Stromal cell of bone marrow (primary cell): Measurements from ENCODE around the gene ACR.

Experiments
- DNase-seq: peaks from one replicate; pipeline ENCODE4 v3.0.0-alpha.2; 2012; ENCODE audit warnings: low read depth

ACR gene

GRCh38 chr22:50737728-50738648, at the start of gene ACR:
Gene ACR, plus strand, starts transcription at chr22:50738204. Its CDS starts 32 bp downstream, at chr22:50738236.
- DNase-seq: no peak

DNA sequence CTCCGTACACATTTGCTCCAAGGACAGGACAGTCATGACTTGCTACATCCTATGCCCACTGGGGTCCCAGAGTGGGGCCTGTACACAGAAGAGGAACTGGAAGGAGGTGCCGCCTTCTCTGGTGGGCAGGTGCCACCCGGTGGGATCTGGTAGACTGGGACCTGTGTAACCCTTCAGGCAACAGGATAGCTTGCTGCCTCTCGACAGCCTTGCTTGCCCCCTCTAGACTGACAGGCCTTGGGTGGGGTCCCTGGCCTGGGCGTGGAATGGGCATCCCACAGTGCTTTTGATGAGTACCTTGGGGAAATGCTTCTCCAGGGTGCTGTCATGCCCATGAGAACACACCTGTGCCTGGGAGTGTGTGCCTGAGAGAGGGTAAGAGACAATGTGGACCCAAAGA, 49.6 kb upstream of the ACR start:
- no peak for DNase-seq

DNA sequence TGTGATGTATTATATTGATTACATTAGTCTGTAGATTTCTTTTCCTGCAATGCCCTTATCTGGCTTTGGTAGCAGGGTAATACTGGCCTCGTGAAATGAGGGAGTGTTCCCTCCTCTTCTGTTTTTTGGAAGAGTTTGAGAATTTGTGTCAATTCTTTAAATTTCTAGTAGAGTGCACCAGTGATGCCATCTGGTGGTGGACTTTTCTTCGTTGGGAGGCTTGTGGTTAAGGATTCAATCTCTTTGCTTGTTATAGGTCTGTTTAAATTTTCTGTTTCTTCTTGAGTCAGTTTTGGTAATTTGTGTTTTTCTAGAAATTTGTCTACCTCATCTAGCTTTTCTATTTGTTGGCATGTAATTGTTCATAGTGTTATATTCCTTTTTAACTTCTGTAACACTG, 46.5 kb upstream of the ACR start:
- DNase-seq: peak; percentile 29

GRCh38 chr22:50693462-50693861, 44.5 kb upstream of the ACR start:
- DNase-seq: no peak

DNA sequence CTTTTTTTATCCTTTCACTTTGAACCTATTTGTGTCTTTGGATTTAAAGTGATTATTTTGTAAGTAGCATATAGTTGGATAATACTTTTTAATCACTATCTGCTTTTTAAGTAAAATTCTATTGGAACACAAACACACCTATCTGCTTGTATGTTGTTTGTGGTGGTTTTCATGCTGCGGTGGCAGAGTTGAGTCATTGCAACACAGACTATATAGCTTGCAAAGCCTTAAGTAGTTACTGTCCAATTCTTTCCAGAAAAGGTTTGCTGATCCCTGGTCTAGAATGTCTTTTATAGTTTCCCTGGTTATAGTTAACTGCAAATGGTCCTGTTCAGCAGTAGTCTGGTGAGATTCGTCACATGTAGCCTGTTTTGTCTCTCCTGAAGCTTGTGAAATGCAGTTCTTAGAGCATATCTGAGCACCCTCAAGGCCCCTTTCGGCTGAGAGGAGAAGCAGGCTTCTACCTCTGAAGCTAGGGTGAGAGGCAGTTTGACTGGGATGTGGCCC, 43.9 kb upstream of the ACR start:
- no peak for DNase-seq

DNA sequence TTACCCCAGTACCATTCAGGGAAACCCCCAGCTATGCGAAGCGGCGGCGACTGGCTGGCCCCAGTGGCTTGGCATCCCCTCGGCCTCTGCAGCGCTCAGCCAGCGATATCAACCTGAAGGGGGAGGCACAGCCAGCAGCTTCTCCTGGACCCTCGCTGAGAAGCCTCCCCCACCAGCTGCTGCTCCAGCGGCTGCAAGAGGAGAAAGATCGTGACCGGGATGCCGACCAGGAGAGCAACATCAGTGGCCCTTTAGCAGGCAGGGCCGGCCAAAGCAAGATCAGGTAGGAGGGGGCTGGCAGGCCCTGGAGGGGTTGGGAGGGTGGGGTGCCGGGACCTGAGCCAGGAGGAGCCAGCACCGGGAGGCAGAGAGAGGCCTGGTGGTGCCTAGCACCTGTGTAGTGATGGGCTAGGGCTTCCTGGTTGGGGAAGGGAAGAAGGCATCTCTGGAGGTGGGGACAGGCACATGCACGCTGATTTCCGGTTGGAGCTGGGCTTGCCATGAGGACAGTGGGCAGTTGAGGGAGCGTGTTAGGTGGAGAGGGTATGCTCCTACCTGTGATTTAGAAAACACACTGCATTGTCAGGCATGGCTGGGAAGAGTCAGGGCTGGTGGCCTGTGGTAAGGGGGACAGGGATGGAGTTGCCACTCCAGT, 43.1 kb upstream of the ACR start:
- no peak for DNase-seq

DNA sequence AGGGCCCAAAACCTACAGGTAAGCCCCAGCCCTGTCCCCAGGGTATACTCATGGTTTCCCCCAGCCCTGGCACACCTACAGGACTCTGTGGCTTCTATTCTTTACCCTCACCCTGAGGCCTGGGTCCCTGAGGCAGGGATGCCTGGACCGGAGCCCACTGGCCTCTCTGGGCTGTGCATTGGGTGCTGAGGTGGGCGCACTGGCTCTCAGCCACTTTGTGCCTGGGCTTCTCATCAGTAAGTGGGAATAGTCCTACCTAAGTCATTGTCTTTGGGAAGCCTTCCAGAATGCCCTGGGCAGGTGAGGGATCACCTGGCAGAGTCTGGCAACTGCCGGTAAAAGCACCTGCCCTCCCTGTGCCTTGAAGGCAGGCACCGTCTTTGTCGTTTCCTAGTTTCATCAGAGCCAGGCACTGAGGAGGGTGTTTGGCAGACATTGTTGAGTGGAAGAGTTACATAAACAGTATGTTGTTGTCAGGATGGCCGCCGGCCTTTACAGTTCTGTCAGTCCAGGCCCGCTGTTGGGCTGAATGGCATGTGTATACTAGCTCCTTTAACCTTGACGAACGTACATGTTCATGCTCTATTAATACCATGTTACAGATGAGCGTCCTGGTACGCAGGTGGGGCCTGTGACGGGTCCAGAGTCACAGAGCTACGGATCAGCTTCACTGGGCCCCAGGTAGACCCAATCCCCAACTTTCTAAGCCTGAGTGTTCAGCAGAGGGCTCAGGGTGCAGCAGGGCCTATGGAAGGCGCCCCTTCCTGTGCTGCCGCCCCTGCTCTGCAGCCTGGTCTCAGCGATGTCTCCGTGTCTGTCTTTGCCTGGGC, 42.4 kb upstream of the ACR start:
- no peak for DNase-seq

DNA sequence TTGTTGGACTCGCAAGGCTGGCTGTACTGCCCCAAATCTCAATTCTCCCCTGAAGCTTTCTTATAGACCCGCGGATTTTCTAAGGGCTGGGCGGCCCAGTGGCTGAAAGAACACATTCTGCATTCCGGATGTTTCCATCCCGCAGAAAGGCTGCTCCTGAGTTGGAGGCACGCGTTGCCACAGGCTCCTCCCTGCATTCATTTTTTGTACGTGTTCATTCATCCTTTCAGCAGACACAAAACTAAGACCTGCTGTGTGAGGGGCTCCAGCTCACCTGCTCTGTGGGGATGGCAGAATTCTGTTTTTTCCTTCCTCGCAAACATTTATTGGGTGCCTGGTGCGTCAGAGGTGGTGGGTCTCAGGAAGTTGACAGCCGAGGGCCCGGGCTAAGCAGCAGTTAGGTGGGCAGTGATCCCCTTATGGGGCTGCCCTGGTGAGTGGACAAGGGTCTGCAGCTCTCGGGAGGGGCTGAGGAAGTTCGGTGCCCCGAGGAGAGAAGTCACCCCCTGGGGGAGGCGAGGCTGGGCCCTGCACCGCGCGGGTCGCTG, 41.7 kb upstream of the ACR start:
- no peak for DNase-seq

DNA sequence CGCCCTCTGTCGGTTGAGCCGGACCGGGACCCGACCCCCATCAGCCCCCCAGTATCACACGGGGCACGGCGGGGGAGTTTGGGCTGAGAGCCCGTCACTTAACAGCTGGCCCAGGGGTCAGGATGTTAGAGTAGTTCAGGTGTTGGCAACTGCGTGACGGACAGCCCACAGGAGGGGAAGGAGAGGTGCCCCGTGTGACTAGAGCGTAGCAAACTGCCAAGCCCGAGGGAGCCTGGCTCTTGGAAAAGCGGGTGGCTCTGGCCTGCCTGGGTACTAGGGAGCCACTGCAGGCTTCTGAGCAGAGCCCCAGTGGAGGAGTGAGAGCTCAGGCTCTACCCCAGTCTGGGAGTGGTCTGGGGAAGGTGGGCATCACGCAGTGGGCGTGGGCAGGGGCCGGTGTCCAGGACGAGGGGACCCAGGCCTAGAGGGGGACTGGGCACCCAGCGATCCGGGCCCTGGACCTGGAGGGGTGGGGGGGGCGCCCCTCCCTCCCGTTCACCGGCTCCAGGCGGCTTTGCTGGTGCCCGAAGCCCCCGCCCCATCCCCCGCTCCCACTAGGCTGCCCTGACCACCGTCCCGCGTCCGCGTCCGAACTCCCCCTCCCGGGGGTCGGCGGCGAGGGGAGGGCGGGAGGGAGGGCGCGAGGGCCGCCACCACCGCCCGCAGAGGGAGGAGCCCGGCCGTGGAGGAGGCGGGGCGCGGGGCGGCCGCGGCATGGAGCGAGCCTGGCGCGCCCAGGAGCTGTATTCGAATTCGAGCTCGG, 41.0 kb upstream of the ACR start:
- peak; percentile 7 for DNase-seq

- no peak for DNase-seq
Observed at GRCh38 chr22:50697667-50698506, 40.1 kb upstream of the ACR start.

GRCh38 chr22:50698546-50698945, 39.5 kb upstream of the ACR start:
- no peak for DNase-seq

- DNase-seq: no peak
Observed at GRCh38 chr22:50699001-50699755, 38.8 kb upstream of the ACR start.

- DNase-seq: no peak
Observed at GRCh38 chr22:50699756-50700386, 38.1 kb upstream of the ACR start.

GRCh38 chr22:50700387-50701075, 37.5 kb upstream of the ACR start:
- DNase-seq: no peak

GRCh38 chr22:50701076-50701419, 37.0 kb upstream of the ACR start:
- no peak for DNase-seq

DNA sequence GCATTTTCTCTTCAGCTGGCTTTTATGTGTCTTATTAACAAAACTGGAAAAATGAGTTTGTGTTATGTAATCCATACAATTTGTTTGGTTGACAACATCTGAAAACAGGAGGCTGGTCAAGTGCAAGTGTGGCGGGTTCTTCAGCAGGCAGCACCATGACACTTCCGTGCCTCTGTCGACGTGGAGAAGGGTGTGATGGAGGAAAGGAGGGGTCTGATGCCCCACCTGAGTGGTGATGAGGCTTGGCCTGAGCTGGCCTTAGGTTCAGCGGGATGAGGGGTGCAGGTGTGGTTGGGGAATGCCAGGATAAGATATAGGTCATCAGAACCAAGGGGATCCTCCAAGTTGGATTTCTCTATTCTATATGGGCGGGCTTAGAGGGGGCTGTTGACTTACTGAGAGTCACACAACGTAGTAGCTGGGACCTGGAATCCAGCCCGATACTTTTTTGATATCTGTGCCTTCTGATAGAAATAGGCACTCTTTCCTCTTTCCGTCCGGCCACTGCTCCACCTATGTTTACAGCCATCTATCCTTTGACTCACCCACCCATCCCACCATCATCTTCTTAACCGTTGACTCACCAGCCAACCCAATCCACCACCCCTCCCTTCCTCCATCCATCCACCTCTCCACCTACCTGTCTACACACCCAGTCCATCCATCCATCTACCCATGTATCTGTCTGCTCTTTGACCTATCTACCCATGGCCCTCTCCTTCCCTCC, 36.4 kb upstream of the ACR start:
- no peak for DNase-seq

GRCh38 chr22:50702261-50702671, 35.7 kb upstream of the ACR start:
- no peak for DNase-seq
